Skeletal muscle satellite cell (primary cell): ENCODE data around the gene ZP4.

Source experiments
- H3K27me3 ChIP-seq: 2 replicates; pipeline ENCODE4 v1.7.0; 2013; ENCODE audit warnings: low read length; ENCODE audit not compliant: control insufficient read depth, insufficient read depth
- H3K36me3 ChIP-seq: 2 replicates; pipeline ENCODE4 v1.7.0; 2013; ENCODE audit warnings: mild to moderate bottlenecking, control low read depth, low read length; ENCODE audit not compliant: insufficient read depth
- H3K4me1 ChIP-seq: 2 replicates; pipeline ENCODE4 v1.7.0; 2013; ENCODE audit warnings: low read length; ENCODE audit not compliant: control insufficient read depth, insufficient read depth
- H3K4me2 ChIP-seq: 2 replicates; pipeline ENCODE4 v1.7.0; 2013; ENCODE audit warnings: mild to moderate bottlenecking, low read length
- H3K4me3 ChIP-seq: 2 replicates; pipeline ENCODE4 v1.7.0; 2013; ENCODE audit warnings: low read length
- H3K9ac ChIP-seq: 2 replicates; pipeline ENCODE4 v1.7.0; 2013; ENCODE audit warnings: mild to moderate bottlenecking, low read depth, low read length, moderate library complexity
- H3K9me3 ChIP-seq: replicated peaks from 2 replicates; pipeline ENCODE4 v1.7.0; 2013; ENCODE audit warnings: mild to moderate bottlenecking, control low read depth, low read length

Gene ZP4

DNA sequence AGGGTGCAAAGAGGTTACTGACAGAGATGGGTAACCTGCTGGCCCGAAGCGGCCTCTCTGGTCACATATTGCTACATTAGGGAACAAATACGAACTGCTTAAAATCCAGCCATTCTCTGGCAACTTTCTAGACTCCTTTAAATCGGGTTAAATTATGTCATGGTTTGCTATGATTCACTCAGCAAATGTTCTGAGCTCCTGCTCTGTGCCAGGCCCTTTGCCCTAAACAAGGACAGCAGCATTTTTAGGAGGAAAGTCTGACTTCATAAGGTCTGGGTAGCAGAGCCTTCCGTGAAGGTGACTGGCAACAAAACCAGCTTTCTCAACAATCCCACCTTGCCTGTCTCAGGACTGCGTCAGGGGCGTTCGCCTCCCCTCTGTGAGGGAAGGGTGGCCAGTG lies 15.4 kb downstream of the ZP4 start:
- no peak overlapping the region for H3K9ac ChIP-seq
- peaks cover 3% of the 10 kb centered on the region for H3K9me3 ChIP-seq
- no peaks in the 10 kb centered on the region for H3K36me3 ChIP-seq
- H3K4me1 ChIP-seq = no peaks in the 10 kb centered on the region
- no peaks in the 10 kb centered on the region for H3K27me3 ChIP-seq
- no peak overlapping the region for H3K4me2 ChIP-seq
- no peak overlapping the region for H3K4me3 ChIP-seq

DNA sequence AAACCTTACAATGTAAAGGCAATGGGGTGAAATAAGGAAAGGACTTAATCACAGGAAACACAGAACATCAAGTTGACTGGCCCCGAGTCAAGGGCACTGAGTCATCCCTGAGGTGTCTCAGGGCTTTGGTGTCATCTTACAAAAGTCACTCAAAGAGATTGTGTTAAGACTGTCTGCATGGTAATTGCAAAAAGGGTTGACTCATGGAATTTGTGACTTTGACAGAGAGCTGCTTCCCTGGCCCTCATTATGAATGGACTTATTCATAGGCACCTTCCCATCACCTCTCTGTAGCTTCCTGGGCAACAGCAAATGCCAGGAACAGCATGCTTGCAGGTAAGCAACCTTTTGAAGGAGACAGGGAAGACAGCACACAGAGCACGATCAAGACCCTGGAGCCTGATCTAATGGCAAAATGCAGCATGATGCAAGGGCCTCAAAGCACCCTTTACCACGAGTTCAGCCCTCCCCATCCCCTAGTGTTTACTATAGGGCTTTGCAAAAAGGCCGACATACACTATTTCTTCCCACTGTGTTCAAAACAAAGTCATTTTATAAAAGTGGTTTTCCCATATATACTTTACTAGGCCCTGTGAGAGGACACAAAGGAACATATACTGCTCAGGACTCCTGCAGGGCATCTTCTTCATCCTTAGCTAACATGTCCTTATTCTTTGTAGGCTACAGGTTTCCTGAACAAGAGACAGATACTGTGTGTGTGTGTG lies 17.1 kb downstream of the ZP4 start:
- H3K4me1 ChIP-seq = no peaks in the 10 kb centered on the region
- no peaks in the 10 kb centered on the region for H3K27me3 ChIP-seq
- H3K9ac ChIP-seq = no peak overlapping the region
- no peaks in the 10 kb centered on the region for H3K36me3 ChIP-seq
- H3K4me2 ChIP-seq = no peak overlapping the region
- H3K4me3 ChIP-seq = no peak overlapping the region
- peaks cover 3% of the 10 kb centered on the region for H3K9me3 ChIP-seq

GRCh38 chr1:237868817-237869600 lies 21.7 kb downstream of the ZP4 start:
- Histone ChIP-seq H3K4me1 (no peaks in the 10 kb centered on the region), H3K9me3 (no peaks in the 10 kb centered on the region)

GRCh38 chr1:237867380-237867888 lies 23.3 kb downstream of the ZP4 start:
- H3K36me3 ChIP-seq = no peaks in the 10 kb centered on the region
- no peaks in the 10 kb centered on the region for H3K9me3 ChIP-seq
- H3K27me3 ChIP-seq = no peaks in the 10 kb centered on the region
- no peak overlapping the region for H3K4me3 ChIP-seq
- no peaks in the 10 kb centered on the region for H3K4me1 ChIP-seq
- no peak overlapping the region for H3K4me2 ChIP-seq
- no peak overlapping the region for H3K9ac ChIP-seq

More at GRCh38 chr1:237868817-237869600, 21.7 kb downstream of the ZP4 start:
- Histone ChIP-seq H3K4me3 (no peak overlapping the region), H3K27me3 (no peaks in the 10 kb centered on the region), H3K4me2 (no peak overlapping the region), H3K9ac (no peak overlapping the region), H3K36me3 (no peaks in the 10 kb centered on the region)

DNA sequence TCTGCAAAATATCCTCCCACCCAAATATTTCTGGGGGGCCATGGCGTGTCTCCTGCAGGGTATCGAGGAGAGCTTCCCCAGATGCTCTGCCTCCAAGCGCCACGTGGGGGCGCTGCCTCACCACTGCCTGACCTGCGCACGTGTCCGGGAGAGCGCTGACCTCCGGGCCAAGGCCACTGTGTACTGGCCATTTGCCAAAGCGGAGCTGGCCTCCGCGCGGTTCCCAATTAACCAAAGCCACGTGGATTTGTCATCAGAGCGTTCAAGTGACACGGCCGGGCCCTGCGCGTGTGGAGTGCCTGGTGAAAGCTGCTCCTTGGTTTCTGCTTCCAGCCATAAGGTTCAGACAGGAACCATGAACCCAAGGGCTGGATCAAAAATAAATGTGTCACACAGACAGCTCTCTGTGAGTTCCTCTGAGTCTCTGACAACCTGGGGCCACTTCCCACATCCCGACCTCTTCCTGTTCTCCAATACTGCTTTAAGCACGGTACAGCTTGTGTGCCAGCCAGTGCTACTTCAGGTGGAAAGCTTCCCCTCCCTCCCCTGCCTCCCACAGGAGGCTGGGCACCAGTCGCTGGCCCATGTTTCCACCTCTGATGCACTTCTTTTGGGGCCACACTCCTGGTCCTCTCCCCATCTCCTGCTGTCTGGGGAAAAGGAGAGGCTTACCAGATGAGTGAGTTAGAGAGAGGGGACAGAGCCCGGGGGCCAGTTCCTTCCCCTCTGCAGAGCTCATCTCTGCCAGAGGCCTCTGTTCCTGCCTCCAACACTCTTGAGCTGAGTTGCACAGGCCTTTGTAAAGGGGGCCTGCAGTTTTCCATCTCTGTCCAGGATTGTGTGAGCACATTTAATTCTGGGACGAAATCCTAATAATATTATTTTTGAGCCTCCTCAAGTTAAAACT lies 26.1 kb downstream of the ZP4 start:
- Histone ChIP-seq H3K36me3 (no peaks in the 10 kb centered on the region), H3K4me3 (no peak overlapping the region), H3K27me3 (no peaks in the 10 kb centered on the region), H3K9ac (no peak overlapping the region), H3K9me3 (no peaks in the 10 kb centered on the region), H3K4me1 (no peaks in the 10 kb centered on the region), H3K4me2 (peak overlapping the region; percentile 50)

GRCh38 chr1:237863234-237863633 lies 27.5 kb downstream of the ZP4 start:
- no peak overlapping the region for H3K9ac ChIP-seq
- no peaks in the 10 kb centered on the region for H3K27me3 ChIP-seq
- H3K4me1 ChIP-seq = no peaks in the 10 kb centered on the region
- no peak overlapping the region for H3K4me2 ChIP-seq
- H3K36me3 ChIP-seq = no peaks in the 10 kb centered on the region
- no peak overlapping the region for H3K4me3 ChIP-seq
- no peaks in the 10 kb centered on the region for H3K9me3 ChIP-seq

- Histone ChIP-seq H3K27me3 (no peaks in the 10 kb centered on the region), H3K4me1 (no peaks in the 10 kb centered on the region), H3K4me2 (no peak overlapping the region), H3K36me3 (no peaks in the 10 kb centered on the region), H3K9ac (no peak overlapping the region), H3K4me3 (no peak overlapping the region), H3K9me3 (no peaks in the 10 kb centered on the region)
These were observed 28.8 kb downstream of the ZP4 start for GRCh38 chr1:237861944-237862343.

- Histone ChIP-seq H3K9ac (no peak overlapping the region), H3K27me3 (no peaks in the 10 kb centered on the region), H3K4me3 (no peak overlapping the region), H3K4me1 (no peaks in the 10 kb centered on the region), H3K9me3 (no peaks in the 10 kb centered on the region), H3K4me2 (no peak overlapping the region), H3K36me3 (no peaks in the 10 kb centered on the region)
These were observed 31.7 kb downstream of the ZP4 start for GRCh38 chr1:237858992-237859391.

- Histone ChIP-seq H3K9ac (no peak overlapping the region), H3K4me1 (no peaks in the 10 kb centered on the region), H3K4me2 (no peak overlapping the region), H3K9me3 (no peaks in the 10 kb centered on the region), H3K4me3 (no peak overlapping the region), H3K27me3 (no peaks in the 10 kb centered on the region), H3K36me3 (no peaks in the 10 kb centered on the region)
These were observed 33.3 kb downstream of the ZP4 start for GRCh38 chr1:237857455-237857854.

GRCh38 chr1:237852342-237852741 lies 38.4 kb downstream of the ZP4 start:
- no peak overlapping the region for H3K9ac ChIP-seq
- H3K9me3 ChIP-seq = no peaks in the 10 kb centered on the region

GRCh38 chr1:237851210-237851845 lies 39.4 kb downstream of the ZP4 start:
- H3K4me2 ChIP-seq = no peak overlapping the region

More at GRCh38 chr1:237852342-237852741, 38.4 kb downstream of the ZP4 start:
- Histone ChIP-seq H3K36me3 (no peaks in the 10 kb centered on the region), H3K4me2 (no peak overlapping the region), H3K4me3 (no peak overlapping the region), H3K4me1 (no peaks in the 10 kb centered on the region), H3K27me3 (no peaks in the 10 kb centered on the region)

More at GRCh38 chr1:237851210-237851845, 39.4 kb downstream of the ZP4 start:
- Histone ChIP-seq H3K36me3 (no peaks in the 10 kb centered on the region), H3K9me3 (peaks cover 3% of the 10 kb centered on the region), H3K9ac (no peak overlapping the region), H3K4me3 (no peak overlapping the region), H3K27me3 (no peaks in the 10 kb centered on the region), H3K4me1 (no peaks in the 10 kb centered on the region)
